ENCODE results near the gene PICK1. TPM values are rescaled to one million over a fixed set of nuclear protein-coding genes. Genes with fewer than 3 reads are reported as not detected.

Gene PICK1
- total and polyA plus RNA-seq, 2 of the 13 experiments (the other 11 are each of a cell fraction or from before 2014, with no cell fraction given) = 19.3 to 25.3 TPM

DNA sequence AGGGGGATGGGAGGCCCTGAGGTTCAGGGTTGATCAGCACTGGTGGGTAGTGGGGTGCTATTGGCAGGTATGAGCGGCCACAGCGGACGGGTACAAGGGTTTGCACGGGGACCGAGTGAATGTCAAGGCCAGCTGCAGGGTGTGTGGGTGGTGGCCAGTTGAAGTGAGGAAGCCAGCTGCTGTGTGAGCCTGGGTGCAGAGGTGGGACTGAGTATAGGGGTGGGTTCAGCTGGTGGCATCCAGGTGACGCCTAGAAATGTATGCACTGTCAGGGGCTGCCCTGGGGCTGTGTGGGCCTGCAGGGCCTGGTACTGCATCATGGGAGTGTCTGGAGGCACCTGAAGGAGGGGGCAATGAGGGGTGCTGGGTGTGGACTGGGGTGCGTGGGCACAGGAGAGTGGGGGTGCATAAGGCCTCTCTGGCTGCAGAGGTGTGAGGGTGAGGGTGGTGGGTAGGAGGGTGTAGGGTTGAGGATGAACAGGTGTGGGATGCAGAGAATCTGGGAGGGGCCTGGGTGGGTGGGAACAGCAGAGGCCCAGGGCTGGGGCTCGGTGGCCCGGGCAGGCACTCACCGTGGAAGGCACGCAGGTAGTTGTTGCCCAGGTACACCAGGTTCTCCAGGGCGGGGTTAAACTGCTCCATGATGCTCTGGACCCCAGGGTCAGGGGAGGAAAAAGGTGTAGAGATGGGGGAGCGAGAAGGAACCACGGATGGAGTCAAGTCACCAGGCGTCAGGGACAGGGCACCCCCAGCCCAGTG is 51.5 kb downstream of the PICK1 start (continued):
- TF ChIP-seq ISX (CRISPR knock-in tag; conservative IDR thresholded peaks at IDR 0.05) (no peak), ATF7-NPFF (CRISPR knock-in tag; IDR thresholded peaks at IDR 0.05; ENCODE audit: low read depth) (no peak), ZNF33A (CRISPR knock-in tag; IDR thresholded peaks at IDR 0.05; ENCODE audit: borderline replicate concordance) (no peak), ZNF407 (CRISPR knock-in tag; IDR thresholded peaks at IDR 0.05; ENCODE audit: not compliant biosample characterization) (peak; percentile 71), KLF13 (CRISPR knock-in tag; IDR thresholded peaks at IDR 0.05) (no peak), ZBTB39 (CRISPR knock-in tag; IDR thresholded peaks at IDR 0.05) (no peak), HMGA1 (CRISPR knock-in tag; conservative IDR thresholded peaks at IDR 0.05) (no peak)
- TF ChIP-seq, protein P1, sequence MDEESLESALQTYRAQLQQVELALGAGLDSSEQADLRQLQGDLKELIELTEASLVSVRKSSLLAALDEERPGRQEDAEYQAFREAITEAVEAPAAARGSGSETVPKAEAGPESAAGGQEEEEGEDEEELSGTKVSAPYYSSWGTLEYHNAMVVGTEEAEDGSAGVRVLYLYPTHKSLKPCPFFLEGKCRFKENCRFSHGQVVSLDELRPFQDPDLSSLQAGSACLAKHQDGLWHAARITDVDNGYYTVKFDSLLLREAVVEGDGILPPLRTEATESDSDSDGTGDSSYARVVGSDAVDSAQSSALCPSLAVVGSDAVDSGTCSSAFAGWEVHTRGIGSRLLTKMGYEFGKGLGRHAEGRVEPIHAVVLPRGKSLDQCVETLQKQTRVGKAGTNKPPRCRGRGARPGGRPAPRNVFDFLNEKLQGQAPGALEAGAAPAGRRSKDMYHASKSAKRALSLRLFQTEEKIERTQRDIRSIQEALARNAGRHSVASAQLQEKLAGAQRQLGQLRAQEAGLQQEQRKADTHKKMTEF (CRISPR knock-in tag; IDR thresholded peaks at IDR 0.05) = no peak

All from HepG2 (cell line).